ENCODE results near the gene PRICKLE1.

The PRICKLE1 gene

DNA sequence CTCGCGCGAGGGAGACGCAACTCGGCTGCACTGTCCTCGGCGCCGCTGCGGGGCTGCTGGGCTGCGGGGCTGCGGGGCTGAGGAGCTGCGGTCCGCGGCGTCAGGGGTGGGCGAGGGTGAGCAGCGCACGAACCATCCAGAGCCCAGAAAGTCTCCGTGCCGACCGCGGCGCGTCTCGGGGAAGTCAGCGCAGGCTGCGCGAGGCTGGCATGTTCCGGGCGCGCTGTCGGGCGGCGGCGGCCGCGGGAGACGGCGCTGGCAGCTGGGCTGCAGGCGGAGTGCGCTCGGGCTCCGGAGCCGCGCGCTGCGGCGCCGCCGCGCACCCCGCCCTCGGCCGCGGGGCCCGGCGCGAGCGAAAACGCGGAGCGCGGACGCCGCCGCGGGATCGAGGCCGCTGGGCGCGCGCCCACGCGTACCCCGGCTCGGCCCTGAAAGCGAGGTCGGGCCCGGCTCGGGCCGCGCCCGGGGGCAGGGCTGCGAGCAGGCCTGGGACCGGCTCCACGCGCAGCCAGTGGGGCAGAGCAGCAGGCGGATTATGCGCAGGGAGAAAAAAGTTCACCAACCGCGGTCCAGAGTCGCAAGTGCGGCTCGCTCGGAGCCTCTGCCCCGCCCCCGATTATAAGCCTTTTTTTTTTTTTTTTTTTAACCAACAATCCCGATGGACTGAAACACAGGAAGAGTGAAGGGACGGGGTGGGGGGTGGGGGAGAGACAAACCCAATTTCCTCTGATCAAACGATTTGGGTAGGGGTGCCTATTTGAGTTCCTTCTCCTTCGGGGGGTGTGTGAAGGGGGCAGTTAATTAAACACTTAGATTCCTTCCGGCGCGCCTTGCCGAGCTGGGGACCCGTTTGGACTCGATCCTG lies at the start of gene PRICKLE1:
TSS of gene PRICKLE1 (minus strand) at position 282 of the 865 bp plus-strand sequence. CDS start 117,230 bp downstream, outside the sequence.
- DNase-seq (ENCODE audit: low read depth in 2 of 2): no peak

DNA sequence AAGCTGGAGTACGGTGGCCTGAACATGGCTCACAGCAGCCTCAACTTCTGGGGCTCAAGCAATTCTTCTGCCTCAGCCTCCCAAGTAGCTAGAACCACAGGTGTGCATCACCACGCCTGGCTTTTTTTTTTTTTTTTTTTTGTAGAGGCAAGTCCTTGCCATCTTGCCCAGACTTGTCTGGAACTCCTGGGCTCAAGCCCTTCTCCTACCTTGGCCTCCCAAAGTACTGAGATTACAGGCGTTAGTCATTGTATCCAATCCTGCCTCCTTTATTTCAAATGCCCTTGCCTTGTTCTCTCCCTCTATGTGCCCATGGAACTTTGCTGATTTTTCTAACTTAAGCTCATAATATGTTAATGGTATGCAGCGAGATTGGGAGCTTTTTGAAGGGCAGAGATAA lies 49.2 kb upstream of the PRICKLE1 start:
- DNase-seq (ENCODE audit: low read depth in 2 of 2): no peak

DNA sequence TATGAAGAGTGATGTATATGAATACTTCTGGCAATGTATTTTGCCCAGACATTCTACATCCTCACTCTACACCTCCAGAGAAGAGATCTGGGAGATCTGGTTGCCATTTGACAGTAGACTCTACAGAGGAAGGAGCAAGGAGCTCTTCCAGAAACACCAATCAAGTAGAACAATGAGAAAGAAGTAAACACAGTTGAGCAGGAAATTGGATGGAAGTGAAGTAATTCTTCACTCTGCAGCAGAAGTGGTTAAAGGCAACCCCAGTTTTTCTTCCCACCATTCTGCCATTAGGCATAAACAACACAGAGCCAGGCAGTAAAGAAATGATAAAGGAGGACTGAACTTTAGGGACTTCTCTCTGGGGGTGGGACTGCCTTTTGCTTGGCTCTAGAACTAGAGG lies 48.5 kb upstream of the PRICKLE1 start:
- DNase-seq (ENCODE audit: low read depth in 2 of 2): no peak

DNA sequence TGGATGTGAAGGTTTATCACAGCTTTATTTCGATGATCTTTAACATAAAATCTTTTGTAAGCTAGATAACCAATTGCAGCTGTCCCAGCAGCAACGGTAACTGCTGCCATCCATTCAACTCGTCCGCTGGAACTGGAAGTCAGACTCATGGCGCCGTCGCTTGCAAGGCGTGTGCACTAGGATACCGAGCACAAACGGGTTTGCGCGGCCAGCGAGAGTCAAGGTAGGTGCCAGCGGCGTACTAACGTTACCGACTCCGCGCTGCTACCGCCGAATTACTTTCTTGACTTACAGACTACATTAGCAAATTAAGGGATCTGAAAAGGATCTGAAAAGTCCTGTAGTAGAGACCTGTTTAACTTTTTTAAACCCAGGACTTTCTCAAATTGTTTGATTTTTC lies 47.4 kb upstream of the PRICKLE1 start:
- no peak for DNase-seq (ENCODE audit: low read depth in 2 of 2)

DNA sequence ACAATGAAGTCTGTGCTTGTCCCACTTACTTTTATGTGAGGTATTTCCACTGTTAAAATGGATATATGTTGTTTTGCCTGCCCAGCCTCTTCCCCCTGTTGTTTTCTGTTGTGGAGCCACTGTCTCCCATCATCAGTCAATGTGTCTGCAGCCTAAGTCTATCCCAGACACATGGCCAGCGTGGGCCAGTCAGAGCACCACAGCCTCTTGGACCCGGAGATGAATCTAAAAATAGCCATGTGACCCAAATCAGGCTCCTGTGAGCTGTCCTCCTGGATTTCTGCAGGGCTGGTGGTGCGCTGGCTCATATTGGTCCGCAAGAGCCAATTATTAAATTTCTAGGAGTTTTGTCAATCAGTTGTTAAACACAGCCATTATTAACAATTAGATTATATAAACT lies 44.0 kb upstream of the PRICKLE1 start:
- DNase-seq (ENCODE audit: low read depth in 2 of 2): no peak

DNA sequence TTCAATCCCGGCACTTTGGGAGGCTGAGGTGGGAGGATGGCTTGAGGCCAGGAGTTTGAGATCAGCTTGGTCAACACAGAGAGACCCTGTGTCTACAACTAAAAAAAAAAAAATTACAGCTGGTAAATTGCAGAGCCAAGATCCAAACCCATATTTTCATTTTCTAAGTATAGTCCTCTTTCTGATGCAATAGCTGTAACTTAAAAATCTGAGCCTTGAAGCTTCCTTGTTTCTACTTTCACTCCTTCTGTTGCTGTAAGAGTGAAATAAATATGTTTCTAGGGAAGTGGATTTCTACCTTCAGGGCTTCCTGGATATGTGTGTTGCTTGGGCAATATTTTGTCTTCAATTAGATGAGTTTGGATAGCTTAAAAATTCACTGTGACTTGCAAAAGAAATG lies 42.0 kb upstream of the PRICKLE1 start:
- DNase-seq (ENCODE audit: low read depth in 2 of 2): no peak

DNA sequence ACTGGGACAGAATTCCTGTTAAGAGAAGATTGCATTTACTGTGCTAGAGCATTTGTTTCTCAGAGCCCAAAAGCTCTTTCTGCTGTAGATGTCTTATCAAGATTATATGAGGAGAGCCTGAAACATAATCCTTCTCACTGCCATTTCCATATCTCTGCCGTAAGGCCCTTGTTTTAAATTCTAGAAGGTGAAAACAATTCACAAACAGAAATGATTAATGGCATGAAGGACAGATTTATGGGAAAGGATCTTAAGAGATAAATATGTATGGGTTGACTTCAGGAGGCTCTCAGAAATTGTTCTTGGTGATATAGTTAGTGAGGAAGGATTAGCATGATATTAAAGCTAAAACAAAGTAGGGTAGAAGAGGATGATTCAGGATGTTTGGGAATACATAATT lies 40.8 kb upstream of the PRICKLE1 start:
- DNase-seq (ENCODE audit: low read depth in 2 of 2): no peak

DNA sequence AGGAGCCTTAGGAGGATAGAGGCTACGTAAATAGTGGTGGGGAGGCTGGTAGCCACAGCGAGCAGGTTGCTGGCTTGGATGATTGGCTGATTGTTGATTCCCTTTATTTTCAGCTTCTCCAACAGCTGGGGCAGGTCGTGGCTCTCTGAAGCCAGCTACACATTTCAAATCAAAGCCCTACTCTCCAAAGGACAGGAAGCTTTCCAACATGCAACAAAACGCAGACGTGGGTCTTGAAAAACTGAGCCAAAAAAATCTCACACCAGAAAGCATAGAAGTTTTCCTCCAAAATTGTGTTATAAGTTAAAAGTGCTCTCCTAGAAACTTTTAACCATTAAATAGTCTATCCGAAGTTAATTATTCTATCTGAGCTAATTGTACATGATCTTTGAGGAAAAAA lies 37.6 kb upstream of the PRICKLE1 start:
- DNase-seq (ENCODE audit: low read depth in 2 of 2): no peak

DNA sequence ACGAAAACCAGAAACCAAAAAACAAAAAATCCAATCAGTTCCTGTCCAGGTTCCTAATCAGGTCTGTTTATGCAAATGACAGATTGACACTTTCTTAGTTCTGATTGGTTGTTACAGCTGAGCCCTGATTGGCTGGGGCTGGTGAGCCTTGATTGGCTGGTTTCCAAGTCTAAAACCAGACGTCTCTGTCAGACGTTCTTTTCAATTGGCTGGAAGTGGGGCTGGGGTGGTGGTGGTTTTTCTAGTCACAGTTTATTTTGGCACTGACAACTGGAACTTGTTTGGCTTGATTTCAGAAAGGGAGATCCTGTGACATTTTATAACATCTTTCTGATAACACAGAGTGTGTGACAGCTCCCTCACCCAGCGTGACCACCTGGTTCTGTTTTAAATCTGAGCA lies 36.1 kb upstream of the PRICKLE1 start:
- DNase-seq (ENCODE audit: low read depth in 2 of 2): no peak

DNA sequence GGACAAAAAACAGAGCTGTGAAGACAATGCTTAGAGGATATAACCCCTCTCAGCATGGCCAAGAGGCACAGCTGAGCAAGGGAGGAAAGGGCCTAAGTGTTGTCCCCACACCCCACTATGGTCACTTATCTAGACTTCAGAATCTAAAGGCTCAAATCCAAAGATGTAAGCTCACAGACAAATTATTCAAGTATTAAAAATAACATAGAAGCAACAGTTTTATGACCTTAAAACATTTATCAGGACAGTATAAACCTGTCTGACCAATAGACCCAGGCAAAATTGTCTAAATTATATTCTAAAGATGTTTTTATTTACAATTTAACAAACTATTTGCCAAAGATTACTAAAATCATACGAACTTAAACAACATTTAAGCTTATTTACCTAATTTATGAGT lies 28.1 kb upstream of the PRICKLE1 start:
- DNase-seq (ENCODE audit: low read depth in 2 of 2): no peak

DNA sequence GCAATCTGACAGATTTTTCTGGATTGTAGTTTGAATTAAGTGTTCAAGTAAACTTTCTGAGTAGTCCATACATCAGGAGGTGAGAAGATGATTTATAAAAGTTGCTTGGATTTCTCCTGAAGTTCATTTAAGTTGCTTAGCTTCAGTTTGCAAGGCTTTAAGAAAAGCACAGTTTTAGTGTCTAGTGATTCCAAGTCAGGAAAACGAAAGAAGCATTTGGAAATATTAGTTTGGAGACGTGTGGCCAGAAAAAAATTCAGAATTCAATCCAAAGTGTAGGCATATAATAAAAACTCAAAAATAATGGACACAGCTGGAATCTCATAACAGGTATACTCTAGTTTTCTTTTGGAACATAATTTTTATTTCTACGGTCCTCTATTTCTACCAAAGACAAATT lies 25.5 kb upstream of the PRICKLE1 start:
- DNase-seq (ENCODE audit: low read depth in 2 of 2): no peak

DNA sequence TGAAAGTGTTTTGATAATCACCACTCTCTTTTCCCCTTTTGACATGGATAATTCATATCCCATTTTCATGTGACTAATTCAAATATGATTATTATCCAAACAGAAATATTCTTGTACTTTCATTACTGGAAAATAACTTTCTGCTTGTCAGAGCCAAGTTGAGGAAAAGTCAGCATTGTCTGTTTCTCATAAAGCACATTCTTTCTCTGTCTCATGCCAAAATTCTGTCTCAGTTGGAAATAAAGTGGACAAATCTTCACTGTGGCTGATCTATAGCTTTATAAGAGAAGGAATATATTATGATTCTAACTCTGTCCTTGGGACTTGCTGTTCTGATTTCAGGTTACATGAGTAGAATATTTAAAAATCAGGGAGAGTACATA lies 22.7 kb upstream of the PRICKLE1 start:
- no peak for DNase-seq (ENCODE audit: low read depth in 2 of 2)

DNA sequence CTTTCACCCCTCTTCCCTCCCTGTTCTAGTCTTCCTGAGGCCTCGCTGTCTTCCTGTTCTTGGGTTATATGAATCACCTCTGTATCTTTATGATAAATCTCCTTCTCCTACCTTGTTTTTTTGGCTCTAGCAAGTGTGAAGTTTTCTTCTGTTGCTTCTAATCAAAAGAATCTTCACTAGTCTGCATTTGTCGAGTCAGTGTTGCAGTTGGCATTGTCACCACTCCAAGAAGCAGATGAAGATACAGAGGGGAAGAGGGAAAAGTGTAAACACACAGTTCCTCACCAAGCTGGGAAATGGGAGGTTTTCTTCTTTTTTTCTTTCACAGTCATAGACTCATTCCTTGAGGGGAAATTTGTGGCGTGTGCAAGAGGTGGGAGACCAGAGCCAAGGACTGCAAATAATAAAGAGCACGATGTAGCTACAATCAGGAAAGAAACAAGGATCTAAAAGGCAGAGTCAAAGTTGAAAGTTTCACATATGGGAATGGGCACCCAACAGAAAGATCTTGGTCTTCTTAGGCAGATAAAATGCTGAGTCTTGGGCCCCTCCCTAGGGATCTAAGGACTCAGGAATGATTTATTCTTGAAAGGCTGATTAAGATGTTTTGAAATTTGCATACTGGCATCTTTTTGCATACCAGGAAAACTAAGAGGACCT lies 22.2 kb upstream of the PRICKLE1 start:
- no peak for DNase-seq (ENCODE audit: low read depth in 2 of 2)

DNA sequence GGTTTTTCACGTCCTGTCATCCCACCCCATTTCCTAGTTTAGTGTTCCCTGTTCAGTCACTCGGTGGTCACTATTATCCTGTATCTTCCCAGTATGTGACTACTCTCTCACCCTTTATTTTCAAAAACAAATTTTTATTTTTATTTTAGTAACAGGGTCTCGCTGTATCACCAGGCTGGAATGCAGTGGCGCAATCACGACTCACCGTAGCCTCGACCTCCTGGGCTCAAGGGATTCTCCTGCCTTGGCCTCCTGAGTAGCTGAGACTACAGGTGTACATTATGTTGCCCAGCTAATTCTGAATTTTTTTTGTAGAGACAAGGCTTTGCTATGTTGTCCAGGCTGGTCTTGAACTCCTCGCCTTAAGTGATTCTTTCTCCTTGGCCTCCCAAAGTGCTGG lies 20.1 kb upstream of the PRICKLE1 start:
- no peak for DNase-seq (ENCODE audit: low read depth in 2 of 2)

DNA sequence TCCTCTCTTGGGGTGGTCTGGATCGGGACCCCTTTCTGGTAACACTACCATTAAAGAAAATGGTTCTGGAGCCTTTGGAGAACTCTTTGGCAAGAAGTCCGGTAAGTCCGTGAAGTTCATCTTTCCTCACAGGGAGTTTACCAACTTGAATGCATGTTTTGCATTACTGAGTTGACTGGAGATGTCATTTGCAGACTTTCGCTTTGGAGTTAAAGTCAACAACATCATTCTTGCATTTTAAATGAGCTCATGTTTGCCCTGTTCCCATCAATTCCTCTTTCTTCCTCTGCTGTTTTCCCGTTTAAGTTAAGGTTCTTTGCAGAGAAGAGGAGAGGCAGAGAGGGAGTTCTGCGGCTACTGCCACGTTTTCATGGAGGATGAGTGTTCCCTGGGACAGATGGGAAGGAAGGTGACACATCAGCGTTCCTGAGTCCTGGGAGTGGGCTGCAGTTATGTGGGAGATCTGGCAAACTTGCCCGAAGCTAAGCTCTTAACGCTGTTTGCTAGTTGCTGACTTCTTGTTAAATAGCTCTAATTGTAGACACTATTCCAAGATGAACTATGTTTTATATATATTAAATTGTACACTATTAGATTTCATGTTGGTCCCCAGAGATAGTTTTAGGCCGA lies 18.8 kb upstream of the PRICKLE1 start:
- DNase-seq (ENCODE audit: low read depth in 2 of 2): no peak

DNA sequence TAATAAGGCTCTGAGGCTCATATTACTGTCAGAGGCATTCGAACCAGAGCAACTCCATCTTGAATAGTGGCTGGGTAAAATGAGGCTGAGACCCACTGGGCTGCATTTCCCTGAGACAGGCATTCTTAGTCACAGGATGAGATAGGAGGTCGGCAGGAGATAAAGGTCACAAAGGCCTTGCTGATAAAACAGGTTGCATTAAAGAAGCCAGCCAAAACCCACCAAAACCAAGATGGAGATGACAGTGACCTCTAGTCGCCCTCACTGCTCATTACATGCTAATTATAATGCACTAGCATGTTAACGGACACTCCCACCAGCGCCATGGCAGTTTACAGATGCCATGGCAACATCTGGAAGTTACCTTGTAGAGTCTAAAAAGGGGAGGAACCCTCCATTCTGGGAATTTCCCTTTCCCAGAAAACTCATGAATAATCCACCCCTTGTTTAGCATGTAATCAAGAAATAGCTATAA lies 18.1 kb upstream of the PRICKLE1 start:
- DNase-seq (ENCODE audit: low read depth in 2 of 2): no peak

DNA sequence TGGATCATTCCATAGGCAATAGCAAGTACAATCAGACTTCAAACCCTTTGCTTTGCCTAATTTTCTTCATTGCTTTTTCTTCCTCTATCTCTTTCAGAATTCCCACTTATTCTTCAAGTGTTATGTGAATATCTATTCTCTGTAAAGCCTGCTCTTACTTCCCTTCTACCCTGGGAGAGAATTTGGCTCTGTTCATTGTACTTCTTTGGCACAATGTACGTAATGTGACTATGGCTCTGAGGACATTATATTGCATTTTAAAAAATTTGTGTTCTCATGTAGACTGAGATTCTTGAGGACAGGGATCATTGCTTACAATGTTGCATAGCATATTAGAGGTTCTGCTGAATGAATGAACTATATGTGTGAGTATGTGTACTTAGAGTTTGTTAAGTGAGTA lies 16.9 kb upstream of the PRICKLE1 start:
- DNase-seq (ENCODE audit: low read depth in 2 of 2): no peak

DNA sequence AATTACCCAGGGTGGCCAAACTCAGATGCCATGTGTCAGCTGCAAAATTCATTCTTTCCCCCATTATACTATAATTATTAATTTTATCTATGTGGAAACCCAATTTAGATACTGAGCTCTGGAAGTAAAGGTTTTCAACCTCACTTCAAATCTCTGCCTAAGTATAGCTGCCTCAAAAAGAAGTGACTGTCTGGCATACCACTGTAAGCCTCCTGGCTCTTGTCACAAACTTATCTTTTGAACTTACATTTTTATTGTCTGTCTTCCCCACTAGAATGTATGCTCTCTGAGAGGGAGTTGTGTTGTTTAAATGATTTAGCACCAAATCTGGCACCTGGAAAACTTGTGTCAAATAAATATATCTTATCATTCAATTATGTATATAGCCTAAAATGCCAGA lies 16.1 kb upstream of the PRICKLE1 start:
- no peak for DNase-seq (ENCODE audit: low read depth in 2 of 2)

DNA sequence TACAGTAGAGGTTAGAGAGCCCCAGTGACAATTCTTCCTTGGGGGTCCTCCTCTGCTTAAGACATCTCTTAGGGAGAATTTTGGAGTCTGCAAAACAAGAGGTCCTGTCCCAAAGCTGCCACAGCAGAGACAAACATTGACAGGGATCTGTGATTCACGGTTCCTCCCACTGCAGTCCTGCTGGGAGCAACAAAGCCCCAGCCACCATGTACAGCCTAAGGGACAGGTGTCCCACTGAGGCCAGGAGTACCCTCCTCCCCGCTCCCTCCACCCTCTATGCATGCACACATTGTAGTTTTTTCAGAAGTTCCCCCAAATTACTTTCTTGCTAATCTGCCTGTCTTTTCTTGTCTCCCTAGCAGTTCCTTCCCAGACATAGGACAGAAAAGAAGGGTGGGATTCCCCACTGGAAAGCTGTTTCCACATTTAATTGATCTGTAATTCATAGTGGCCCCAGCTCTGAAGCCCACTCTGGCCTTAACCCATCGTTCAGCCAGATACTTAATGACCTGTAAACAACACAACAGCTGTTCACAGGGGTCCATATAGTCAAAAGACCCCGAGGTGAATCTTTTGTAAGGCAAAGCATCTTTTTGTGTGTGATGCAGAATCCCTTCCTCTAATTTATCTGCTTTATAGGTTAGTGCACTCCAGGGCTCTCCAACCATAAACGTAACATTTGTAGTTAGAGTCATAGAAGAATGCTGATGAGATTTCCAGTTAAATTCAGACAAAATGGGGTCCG lies 13.9 kb upstream of the PRICKLE1 start:
- no peak for DNase-seq (ENCODE audit: low read depth in 2 of 2)

DNA sequence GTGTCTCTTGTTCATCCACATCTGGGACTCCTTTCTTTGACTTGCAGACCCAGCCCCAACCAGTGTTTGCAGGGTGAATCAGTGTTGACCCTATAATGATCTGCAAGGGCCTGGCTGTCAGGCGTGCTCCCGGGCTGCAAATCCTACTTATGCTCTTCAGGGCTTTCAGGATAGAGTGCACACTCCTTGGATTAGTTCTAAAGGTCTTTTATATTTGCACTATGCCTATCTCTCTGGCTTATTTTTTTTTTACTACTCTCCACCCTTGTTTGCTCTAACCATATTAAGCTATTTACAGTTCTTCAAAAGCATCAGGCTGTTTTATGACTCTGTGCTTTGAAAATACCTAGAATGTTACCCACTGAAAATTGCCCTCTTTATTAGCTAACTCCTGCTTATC lies 4.3 kb upstream of the PRICKLE1 start:
- no peak for DNase-seq (ENCODE audit: low read depth in 2 of 2)

DNA sequence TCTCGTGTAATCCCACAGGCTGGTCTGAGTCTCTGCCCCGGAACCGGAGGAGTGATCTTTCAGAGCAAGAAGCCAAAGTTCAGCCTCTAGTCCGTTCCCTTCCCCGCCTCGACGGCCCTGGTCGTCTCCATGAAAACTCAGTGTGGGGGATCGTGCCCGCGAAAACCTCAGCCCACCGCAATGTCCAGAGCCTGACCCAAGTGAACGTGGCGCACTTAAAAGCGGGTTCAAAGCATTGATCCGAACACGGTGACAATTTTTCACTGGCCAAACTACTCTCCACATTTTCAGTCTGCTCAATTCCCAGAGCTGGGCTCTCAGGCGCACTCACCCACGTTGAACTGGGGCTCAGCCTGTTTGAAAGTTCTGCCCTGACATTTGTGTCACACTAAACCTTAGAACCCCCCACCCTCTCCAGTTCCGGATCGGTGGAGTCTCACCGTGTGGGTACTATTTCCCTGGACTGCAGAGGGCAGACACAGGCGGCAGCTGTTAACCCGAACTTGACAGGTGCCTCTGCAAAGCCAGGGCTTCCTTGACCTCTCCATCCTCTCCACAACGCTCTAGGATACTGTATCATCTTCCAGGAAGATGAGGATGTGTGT lies 886 bp upstream of the PRICKLE1 start:
- no peak for DNase-seq (ENCODE audit: low read depth in 2 of 2)
